Activated CD4-positive, alpha-beta T cell treated with anti-CD3 and anti-CD28 coated beads for 36 hours (primary cell): ENCODE results near the gene ELANE. TPM values are rescaled to one million over a fixed set of nuclear protein-coding genes. Genes with fewer than 3 reads are reported as not detected.
"Not testable (repeated sequence)": the region's sequence is repeated elsewhere in the genome, so short reads cannot be mapped to it uniquely, and the experiment has no call there.

ENCODE experiments used
- ATAC-seq: fragments of 200-7000 bp; cut with Tn5 transposase; one replicate; pipeline ENCODE4 v1.10.0; 2021; ENCODE audit warnings: mild to moderate bottlenecking, moderate library complexity
- CTCF ChIA-PET: fragments of 350-600 bp; sonication (Branson Sonifier 250); formaldehyde crosslinking; loops from one replicate; lab custom pipeline; 2021; ENCODE audit warnings: antibody characterized with exemption; lab: Charles Lee
- POLR2A ChIA-PET: fragments of 350-600 bp; sonication (Branson Sonifier 250); formaldehyde crosslinking; loops from one replicate; lab custom pipeline; 2021; ENCODE audit warnings: antibody characterized with exemption, inconsistent platforms; lab: Charles Lee
- DNase-seq: peaks from one replicate; pipeline ENCODE4 v3.0.0-alpha.2; 2020
- H3K27ac Mint-ChIP-seq: one replicate; pipeline ENCODE4 v1.8.0; 2021; ENCODE audit warnings: mixed read lengths
- H3K27me3 Mint-ChIP-seq: one replicate; pipeline ENCODE4 v1.8.0; 2021; ENCODE audit warnings: mixed read lengths
- H3K36me3 Mint-ChIP-seq: one replicate; pipeline ENCODE4 v1.8.0; 2021; ENCODE audit warnings: low read depth, mixed read lengths
- H3K4me1 Mint-ChIP-seq: one replicate; pipeline ENCODE4 v1.8.0; 2021; ENCODE audit warnings: mixed read lengths
- H3K4me3 Mint-ChIP-seq: one replicate; pipeline ENCODE4 v1.8.0; 2021; ENCODE audit warnings: mild to moderate bottlenecking, moderate library complexity, mixed read lengths
- H3K9me3 Mint-ChIP-seq: one replicate; pipeline ENCODE4 v1.8.0; 2021; ENCODE audit warnings: low read depth, mixed read lengths
- intact Hi-C, 2 experiments: fragments of 100-400 bp; cut with DNase I in 1 of 2; cut with micrococcal nuclease in 1 of 2; formaldehyde crosslinking; loops; one replicate each; pipeline versions ENCODE4 v1.14.2 to v1.15.1; 2022 to 2024; cut with DNase I, micrococcal nuclease
- total RNA-seq, 2 experiments: library from RNA; stranded (reverse); gene quantifications; one replicate each; pipeline ENCODE4 v1.2.3, GENCODE V29; 2021

Gene ELANE
- total RNA-seq, 2 experiments from 2014 or later: not detected

DNA sequence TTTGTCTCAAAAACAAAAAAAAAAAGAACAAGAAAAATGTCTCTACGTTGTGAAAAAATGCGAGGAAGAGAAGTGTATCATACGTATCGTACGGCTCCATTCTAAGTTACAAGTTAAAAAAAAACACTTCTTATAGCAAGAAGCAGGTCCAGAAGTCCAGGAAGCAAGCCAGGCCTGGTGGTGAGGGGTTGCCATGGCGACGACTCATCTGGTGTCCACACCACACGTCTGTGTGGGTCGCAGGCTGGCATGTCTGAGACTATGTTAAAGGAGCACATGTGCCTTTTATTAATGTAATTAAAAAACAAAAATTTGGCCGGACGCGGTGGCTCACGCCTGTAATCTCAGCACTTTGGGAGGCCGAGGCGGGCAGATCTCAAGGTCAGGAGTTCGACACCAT, 35.0 kb downstream of the ELANE start:
- Mint-ChIP-seq H3K4me3 (no peak overlapping the region), H3K27ac (no peak overlapping the region), H3K4me1 (peaks cover 2% of the 10 kb centered on the region), H3K9me3 (no peaks in the 10 kb centered on the region), H3K27me3 (no peaks in the 10 kb centered on the region), H3K36me3 (peaks cover 7% of the 10 kb centered on the region)
- ChIA-PET POLR2A (no interaction called here), CTCF (no interaction called here)
- intact Hi-C loops: no loop called here
- ATAC-seq (no peak), DNase-seq (no peak)

DNA sequence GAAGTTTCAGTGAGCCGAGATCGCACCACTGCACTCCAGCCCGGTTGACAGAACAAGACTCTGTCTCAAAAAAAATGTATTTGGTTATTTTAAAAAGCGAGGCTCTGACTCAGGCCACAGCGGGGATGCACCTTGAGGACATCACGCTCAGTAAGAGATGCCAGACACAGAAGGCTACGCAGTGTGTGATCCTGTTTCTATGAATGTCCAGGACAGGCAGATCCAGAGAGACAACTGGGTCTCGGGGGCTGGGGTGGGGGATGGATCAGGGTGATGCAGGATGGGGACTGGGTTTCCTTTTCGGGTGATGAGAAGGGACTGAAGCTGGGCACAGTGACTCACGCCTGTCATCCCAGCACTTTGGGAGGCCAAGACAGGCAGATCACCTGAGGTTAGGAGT, 35.5 kb downstream of the ELANE start:
- ChIA-PET CTCF (no interaction called here), POLR2A (no interaction called here)
- ATAC-seq (no peak), DNase-seq (no peak)
- H3K4me3 Mint-ChIP-seq: no peak overlapping the region
- H3K4me1 Mint-ChIP-seq: peaks cover 2% of the 10 kb centered on the region
- intact Hi-C loops: no loop called here
- H3K27me3 Mint-ChIP-seq: no peaks in the 10 kb centered on the region
- H3K9me3 Mint-ChIP-seq: no peaks in the 10 kb centered on the region
- H3K36me3 Mint-ChIP-seq: peaks cover 3% of the 10 kb centered on the region
- no peak overlapping the region for H3K27ac Mint-ChIP-seq

DNA sequence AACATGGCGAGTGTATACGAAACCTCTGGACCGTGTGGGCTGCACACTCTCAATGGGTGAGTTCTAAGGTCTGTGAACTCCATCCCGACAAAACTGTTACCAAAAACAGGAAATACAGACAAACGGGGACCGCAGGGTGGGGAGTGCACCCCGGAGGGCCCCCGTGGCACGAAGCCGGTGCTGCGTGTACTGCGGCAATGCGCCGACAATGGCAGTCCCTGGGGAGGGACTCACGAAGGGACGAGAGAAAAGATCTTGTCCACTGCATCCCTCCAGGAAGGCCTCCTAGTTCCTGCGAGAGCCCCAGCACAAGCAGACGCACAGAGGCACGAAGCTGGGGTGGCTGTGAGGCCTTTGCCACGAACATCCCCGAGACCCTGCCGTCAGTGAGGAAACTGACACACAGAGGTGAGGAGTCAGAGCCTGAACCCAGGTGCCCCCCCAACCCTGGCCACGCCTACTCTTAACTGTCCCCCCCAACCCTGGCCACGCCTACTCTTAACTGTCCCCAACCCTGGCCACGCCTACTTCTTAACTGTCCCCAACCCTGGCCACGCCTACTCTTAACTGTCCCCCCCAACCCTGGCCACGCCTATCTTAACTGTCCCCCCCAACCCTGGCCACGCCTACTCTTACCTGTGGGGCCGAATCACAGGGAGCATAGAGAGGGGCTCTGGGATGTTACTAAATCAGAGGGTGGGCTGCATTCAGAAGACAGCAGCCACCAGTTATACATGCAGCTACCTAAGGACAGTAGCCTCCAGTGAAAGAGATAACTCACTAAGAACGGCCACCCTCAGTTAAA, 36.7 kb downstream of the ELANE start:
- Mint-ChIP-seq H3K27me3 (no peaks in the 10 kb centered on the region), H3K9me3 (no peaks in the 10 kb centered on the region), H3K4me1 (peaks cover 10% of the 10 kb centered on the region), H3K36me3 (peaks cover 6% of the 10 kb centered on the region), H3K4me3 (no peak overlapping the region), H3K27ac (peak overlapping the region; percentile 60)
- POLR2A ChIA-PET: no interaction called here
- no peak for ATAC-seq
- intact Hi-C loops: no loop called here
- CTCF ChIA-PET: no interaction called here
- peak; percentile 55 for DNase-seq

DNA sequence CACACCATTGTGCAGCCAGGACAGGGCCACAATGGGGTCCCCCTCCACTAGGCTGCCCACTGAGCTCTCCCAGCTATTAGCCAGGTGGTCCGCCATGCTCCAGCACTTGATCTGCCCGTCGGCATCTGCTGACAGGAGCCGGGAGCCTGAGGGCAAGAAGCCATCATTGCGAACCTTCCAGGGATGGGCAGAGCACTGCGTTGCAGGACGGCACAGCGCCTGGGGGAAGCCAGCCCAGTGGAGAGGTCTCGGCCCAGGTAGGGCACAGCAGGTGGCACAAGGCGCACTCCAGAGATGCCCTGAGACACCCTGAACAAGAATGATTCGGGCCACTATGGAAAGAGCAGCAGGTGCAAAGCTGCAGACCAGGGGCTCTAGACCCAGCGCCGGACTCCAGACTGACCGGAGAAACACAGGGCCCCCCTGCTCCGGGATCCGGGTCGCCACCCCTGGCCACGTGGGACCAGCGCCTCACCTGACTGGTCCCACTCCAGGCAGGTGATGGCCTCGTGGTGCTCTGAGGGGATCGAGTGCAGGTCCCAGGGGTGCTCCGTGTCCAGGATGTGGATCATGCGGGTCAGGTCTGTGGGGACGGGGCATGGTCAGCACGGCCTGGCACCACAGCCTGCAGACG, 37.7 kb downstream of the ELANE start:
- DNase-seq (no peak), ATAC-seq (no peak)
- POLR2A ChIA-PET: no interaction called here
- Mint-ChIP-seq H3K27me3 (no peaks in the 10 kb centered on the region), H3K27ac (no peak overlapping the region), H3K4me1 (peaks cover 13% of the 10 kb centered on the region), H3K9me3 (no peaks in the 10 kb centered on the region), H3K36me3 (peaks cover 6% of the 10 kb centered on the region), H3K4me3 (no peak overlapping the region)
- intact Hi-C loops: no loop called here
- CTCF ChIA-PET: no interaction called here

DNA sequence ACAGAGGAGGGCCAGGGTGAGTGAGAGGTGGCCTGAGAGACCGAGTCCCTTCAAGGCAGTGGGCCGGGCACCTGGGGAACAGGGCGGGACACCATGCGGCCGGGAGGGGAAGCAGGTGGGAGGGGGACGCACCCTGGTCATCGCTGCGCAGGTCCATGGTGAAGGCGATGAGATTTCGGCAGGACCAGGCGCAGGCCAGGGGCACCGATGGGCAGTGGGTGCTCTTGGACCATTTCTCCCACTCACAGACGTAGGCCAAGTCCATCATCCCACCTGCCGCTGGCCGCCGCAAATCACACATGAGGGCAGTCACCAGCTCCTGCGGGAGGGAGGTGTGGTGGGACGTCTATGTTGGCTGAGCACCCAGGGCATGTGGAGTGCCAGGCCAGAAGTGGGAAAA, 38.7 kb downstream of the ELANE start:
- intact Hi-C loops: no loop called here
- Mint-ChIP-seq H3K36me3 (peaks cover 6% of the 10 kb centered on the region), H3K4me1 (peaks cover 13% of the 10 kb centered on the region), H3K9me3 (no peaks in the 10 kb centered on the region), H3K4me3 (peak overlapping the region; percentile 60), H3K27ac (no peak overlapping the region), H3K27me3 (no peaks in the 10 kb centered on the region)
- CTCF ChIA-PET: no interaction called here
- POLR2A ChIA-PET: no interaction called here
- DNase-seq (no peak), ATAC-seq (no peak)

DNA sequence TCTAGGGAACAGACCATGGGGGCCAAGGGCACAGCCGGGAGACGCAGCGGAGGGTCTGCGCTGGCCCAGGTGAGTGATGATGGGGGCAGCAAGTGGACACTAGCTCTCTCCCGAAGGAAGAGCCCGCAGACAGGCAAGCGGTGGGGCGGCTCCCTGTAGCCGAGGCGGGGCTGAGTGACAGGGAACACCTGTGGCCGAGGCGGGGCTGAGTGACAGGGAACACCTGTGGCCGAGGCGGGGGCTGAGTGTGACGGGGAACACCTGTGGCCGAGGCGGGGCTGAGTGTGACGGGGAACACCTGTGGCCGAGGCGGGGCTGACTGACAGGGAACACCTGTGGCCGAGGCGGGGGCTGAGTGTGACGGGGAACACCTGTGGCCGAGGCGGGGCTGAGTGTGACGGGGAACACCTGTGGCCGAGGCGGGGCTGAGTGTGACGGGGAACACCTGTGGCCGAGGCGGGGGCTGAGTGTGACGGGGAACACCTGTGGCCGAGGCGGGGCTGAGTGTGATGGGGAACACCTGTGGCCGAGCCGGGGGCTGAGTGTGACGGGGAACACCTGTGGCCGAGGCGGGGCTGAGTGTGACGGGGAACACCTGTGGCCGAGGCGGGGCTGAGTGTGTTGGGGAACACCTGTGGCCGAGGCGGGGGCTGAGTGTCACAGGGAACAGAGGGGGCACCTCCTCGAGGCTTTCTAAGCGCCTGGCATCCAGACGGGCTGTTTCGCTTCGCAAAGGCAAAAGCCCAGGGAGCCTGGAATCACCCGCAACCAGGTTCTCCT, 39.5 kb downstream of the ELANE start:
- not testable (repeated sequence) for H3K27me3 Mint-ChIP-seq, ATAC-seq, H3K36me3 Mint-ChIP-seq, H3K9me3 Mint-ChIP-seq, H3K27ac Mint-ChIP-seq, DNase-seq
- H3K4me3 Mint-ChIP-seq: peak overlapping the region; percentile 78
- peaks cover 13% of the 10 kb centered on the region for H3K4me1 Mint-ChIP-seq
- intact Hi-C loops: loop anchor here (2.0 kb wide), 2 partner anchors 17 to 29 kb away; no protein-coding TSS in a partner anchor
- POLR2A ChIA-PET: interaction anchor here (0.6 kb wide), 1 partner anchor 11 kb away, joined by 5 read pairs; no protein-coding TSS in a partner anchor
- CTCF ChIA-PET: interaction anchor here (1.9 kb wide), 1 partner anchor 28 kb away, joined by 6 read pairs; no protein-coding TSS in a partner anchor

DNA sequence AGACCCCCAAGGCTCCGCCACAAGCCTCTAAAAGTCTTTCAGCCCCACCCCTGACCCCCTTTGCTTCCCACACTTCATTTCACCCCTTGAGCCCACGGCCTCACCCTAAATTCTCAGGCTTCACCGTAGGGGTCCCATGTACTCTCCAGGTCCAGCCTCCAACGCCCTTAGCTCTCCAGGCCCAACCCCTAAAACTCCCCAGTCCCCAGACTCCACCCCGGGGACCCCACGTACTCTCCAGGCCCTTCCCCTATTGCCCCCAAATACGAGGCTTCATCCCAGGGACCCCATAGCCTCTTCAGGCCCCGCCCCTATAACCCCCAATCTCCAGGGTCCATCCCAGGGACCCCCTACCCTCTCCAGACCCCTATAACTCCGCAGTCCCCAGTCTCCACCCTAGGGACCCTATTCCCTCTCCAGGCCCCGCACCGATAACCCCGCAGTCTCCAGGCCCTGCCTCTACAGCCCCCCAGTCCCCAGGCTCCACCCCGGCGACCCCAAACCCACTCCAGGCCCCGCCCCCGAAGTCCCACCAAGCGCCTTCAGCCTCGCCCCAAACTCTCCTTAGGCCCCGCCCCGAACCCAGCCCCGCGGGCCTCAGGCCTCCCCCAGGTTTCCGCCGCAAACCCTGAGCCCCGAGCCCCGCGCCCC, 40.3 kb downstream of the ELANE start:
- H3K27me3 Mint-ChIP-seq: no peaks in the 10 kb centered on the region
- peaks cover 13% of the 10 kb centered on the region for H3K4me1 Mint-ChIP-seq
- H3K4me3 Mint-ChIP-seq: peak overlapping the region; percentile 78
- H3K36me3 Mint-ChIP-seq: peaks cover 6% of the 10 kb centered on the region
- intact Hi-C loops: loop anchor here (2.0 kb wide), 2 partner anchors 16 to 28 kb away; no protein-coding TSS in a partner anchor
- H3K9me3 Mint-ChIP-seq: no peaks in the 10 kb centered on the region
- peak overlapping the region; percentile 77 for H3K27ac Mint-ChIP-seq
- POLR2A ChIA-PET: interaction anchor here (0.6 to 1.3 kb wide), 4 partner anchors 11 to 29 kb away, joined by 3 to 10 read pairs (median 4); no protein-coding TSS in a partner anchor
- ATAC-seq: peak; percentile 9
- CTCF ChIA-PET: interaction anchor here (1.0 to 1.9 kb wide), 4 partner anchors 15 to 189 kb away, joined by 3 to 6 read pairs (median 4); no protein-coding TSS in a partner anchor
- peak; percentile 33 for DNase-seq

DNA sequence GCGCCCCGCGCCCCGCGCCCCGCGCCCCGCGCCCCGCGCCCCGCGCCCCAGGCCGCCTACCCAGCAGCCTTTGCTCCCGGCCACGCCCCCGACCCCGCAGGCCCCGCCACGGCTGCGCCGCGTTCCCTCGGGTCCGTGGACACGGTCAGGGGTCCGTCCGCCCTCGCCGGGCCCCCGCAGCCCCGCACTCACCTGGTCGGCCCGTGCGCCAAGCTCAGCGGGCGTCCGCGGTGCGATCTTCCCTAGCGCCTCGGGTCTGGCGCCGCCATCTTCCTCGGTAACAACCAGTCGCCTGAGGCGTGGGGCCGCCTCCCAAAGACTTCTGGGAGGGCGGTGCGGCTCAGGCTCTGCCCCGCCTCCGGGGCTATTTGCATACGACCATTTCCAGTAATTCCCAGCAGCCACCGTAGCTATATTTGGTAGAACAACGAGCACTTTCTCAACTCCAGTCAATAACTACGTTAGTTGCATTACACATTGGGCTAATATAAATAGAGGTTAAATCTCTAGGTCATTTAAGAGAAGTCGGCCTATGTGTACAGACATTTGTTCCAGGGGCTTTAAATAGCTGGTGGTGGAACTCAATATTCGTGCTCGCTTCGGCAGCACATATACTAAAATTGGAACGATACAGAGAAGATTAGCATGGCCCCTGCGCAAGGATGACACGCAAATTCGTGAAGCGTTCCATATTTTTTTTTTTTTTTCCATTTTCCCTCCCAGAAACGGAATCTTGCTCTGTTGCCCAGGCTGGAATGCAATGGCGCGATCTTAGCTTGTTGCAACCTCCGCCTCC, 41.0 kb downstream of the ELANE start, which contains the start of the genes MED16 and RNU6-9:
Gene MED16, minus strand, starts transcription at position 294 of the 796 bp plus-strand sequence. CDS start 2,056 bp downstream, outside the sequence.
Gene RNU6-9, plus strand, starts transcription at position 591 of the 796 bp plus-strand sequence.
- Mint-ChIP-seq H3K4me3 (peak within 1 kb of the TSS; percentile 78), H3K36me3 (peaks cover 7% of the 10 kb centered on the region), H3K9me3 (no peaks in the 10 kb centered on the region), H3K27ac (peak within 1 kb of the TSS; percentile 98), H3K4me1 (peaks cover 13% of the 10 kb centered on the region), H3K27me3 (no peaks in the 10 kb centered on the region)
- DNase-seq (peak; percentile 95), ATAC-seq (peak; percentile 96)
- POLR2A ChIA-PET: interaction anchor here (0.5 to 1.3 kb wide), 6 partner anchors 12 to 365 kb away, joined by 3 to 10 read pairs (median 6); no protein-coding TSS in a partner anchor
- CTCF ChIA-PET: interaction anchor here (0.6 to 1.9 kb wide), 10 partner anchors 9 to 190 kb away, joined by 3 to 6 read pairs (median 3); partner anchors contain the start of gene WDR18
- intact Hi-C loops: loop anchor here (1.0 to 2.0 kb wide), 10 partner anchors 16 to 213 kb away; partner anchors contain the start of genes PTBP1 (in 1 of the 2), R3HDM4 (in 1 of the 2), RNU6-2 (in 1 of the 2) and TMEM259 (in 1 of the 2)

DNA sequence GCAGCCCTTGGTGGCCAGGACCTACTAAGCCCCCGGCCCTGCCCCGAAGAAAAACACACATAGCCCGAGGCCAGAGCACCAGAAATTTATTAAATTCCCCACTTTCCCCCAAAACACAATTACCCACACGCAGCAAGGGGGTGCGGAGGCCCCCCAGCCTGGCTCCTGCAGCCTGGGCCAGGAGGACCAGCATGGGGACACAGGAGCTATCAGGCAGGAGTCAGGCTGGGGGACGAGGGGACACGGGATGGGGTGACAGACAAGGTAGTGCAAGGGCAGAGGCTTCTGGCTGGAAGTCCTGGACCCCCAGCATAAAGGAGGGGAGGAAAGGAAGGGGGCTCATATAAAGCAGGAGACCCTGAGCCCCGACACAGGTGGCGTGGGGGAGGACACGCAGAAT, 44.3 kb downstream of the ELANE start:
- Mint-ChIP-seq H3K9me3 (no peaks in the 10 kb centered on the region), H3K4me1 (peaks cover 21% of the 10 kb centered on the region), H3K27me3 (no peaks in the 10 kb centered on the region), H3K4me3 (no peak overlapping the region), H3K27ac (no peak overlapping the region), H3K36me3 (peaks cover 20% of the 10 kb centered on the region)
- intact Hi-C loops: no loop called here
- DNase-seq (no peak), ATAC-seq (no peak)
- ChIA-PET POLR2A (no interaction called here), CTCF (interaction anchor here (0.6 to 1.5 kb wide), 2 partner anchors 59 to 88 kb away, joined by 3 to 4 read pairs; partner anchors contain the start of gene WDR18)

DNA sequence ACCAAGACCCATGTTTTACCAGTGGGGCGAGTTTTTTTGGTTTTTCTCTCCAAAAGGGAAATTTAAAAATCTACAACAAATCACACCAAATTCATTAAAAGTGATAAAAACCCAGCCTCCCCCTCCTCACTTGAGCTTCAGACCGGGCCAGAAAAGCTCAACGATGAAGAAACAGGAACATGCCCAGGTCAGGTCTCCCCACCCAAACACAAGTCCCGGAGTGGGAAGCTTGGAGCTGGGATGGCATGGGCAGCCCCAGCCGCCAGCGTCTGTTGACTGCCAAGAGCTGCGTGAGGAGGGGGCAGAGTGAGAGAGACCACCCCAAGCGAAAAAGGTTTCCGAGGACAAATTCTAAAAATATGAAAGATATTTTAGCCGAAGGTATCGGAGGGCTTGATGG, 44.9 kb downstream of the ELANE start:
- Mint-ChIP-seq H3K27me3 (no peaks in the 10 kb centered on the region), H3K4me3 (no peak overlapping the region), H3K4me1 (peaks cover 22% of the 10 kb centered on the region), H3K9me3 (no peaks in the 10 kb centered on the region), H3K36me3 (peaks cover 23% of the 10 kb centered on the region), H3K27ac (no peak overlapping the region)
- intact Hi-C loops: no loop called here
- ChIA-PET POLR2A (no interaction called here), CTCF (no interaction called here)
- no peak for ATAC-seq
- no peak for DNase-seq
